NOMO-1 treated with dmso at 0.1 percent for 144 hours (cell line): ENCODE results near the gene TNIK.

ENCODE experiments used
- DNase-seq: peaks from one replicate; lab custom pipeline; 2025; ENCODE audit not compliant: unreplicated experiment; lab: John Stamatoyannopoulos, UW

TNIK gene

DNA sequence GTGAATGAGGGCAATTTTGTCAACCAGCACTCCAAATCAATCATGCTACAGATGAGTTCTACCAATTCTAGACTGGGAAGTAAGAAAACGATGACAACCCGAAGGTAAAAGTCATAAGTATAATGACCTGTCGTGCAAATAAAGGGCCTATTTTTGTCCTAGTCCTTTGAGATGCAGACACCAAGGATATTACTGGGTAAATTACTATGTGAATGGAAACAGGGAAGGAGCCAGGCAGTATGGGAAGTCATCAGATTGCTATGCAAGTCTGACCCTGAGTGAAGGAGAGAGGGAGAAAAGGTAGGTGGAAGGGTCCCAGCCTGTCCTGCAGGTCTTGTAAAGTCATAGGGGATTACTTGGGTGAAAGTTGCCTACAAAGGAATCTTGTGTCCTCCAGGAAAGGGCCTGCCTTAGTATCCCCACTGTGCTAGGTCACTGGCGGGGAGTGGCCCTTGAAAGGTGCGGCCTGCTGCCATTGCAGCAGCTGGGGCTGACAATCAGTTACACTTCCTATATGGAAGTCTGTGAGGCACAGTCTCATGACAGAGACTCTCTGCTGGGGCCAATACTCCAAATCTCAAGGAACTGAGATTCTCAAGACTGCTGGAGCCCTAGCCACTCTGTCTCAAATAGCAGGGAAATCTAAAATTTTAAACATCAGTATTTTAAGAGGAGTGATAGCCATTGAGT, 283.8 kb downstream of the TNIK start:
- DNase-seq, result no peak

DNA sequence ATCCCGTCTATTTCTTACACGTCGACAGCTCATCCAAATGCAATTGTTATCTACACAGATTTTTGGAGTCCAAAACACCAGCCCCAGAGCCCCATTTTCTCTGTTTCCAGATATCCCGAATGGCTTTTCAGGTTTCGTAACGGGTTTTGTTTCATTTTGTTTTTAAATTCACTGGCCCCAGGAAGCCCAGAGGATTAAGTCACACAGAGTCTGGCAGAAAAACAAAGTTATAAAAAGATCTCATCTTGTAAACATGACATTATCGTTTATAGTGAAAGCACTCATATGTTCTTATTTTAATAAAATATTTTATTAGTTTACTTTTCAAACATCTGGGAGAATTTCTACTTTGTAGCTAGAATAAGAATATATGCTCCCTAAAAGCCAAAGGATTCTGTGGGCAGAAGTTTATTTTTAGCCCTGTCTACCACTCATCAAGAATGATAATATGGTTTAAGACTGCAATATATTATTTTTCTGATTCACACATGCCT, 284.4 kb downstream of the TNIK start:
- DNase-seq, result no peak

DNA sequence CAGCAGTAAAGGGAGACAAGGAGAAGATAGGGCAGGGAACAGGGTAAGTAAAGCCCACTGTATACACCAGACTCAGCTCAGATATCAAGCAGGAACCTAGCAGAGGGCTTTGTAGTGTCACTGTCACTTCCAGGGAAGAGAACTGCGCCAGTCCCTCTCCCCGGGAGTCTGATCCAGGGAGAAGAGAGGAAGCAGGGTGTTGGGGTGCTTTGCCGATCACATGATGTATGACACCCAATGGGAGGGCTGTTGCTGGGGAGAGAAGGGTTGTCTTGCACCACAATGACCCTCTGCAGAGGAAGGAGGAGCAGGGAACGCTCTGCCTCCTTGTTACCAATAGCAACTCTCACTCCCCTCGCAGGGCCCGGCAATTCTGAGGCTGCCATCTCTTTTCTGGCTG, 286.5 kb downstream of the TNIK start:
- no peak for DNase-seq

DNA sequence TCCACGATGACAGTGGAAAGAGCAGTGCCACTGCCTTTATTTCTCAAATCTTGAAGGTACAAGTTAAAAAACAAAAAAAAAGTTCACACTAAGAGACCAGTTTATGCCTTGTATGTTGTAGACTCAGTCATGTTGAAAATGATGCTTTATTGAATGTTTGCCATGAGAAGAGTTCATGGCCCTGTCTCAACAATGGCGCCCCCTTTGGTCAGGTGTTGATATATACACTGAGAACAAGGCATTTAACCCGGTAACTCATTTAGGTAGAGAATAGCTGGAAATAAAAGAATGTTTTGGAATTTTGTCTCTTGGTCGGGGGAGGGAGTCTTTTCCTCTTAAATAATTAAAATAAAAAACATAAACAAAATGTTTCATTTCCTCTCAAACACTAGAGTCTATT, 288.1 kb downstream of the TNIK start:
- no peak for DNase-seq

DNA sequence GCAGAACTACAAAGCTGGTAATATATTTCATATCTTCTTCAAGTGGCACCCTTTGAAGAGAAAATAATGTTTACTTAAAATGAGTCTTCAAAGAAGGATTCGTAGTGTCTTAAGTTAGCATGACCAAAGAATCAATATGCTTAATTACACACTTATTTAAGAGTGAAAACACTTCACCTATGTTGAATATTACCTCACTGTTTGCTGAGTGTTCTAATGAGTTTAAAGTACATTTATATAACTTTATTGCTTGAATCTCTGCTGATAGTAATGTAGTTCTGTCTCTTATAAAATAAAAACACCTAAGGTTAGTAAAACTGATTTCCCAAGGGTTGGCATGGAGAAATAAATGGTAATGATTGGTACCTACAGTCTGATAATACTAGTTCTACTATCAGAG, 290.3 kb downstream of the TNIK start:
- no peak for DNase-seq

DNA sequence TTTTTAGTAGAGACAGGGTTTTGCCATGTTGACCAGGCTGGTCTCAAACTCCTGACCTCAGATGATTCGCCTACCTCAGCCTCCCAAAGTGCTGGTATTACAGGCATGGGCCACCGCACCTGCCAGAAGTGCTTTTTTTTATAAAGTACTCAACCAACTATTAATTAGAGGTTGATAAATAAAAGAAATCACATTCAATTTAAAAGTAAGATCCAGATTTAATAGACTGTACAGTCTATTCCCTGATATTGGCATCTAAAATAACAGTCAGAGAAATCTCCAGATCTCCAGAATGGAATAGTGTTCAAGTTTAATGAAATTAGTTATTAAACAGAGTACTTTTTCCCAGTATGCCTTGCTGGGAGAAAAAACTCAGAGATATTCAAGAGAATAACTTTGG, 290.8 kb downstream of the TNIK start:
- DNase-seq, result no peak

DNA sequence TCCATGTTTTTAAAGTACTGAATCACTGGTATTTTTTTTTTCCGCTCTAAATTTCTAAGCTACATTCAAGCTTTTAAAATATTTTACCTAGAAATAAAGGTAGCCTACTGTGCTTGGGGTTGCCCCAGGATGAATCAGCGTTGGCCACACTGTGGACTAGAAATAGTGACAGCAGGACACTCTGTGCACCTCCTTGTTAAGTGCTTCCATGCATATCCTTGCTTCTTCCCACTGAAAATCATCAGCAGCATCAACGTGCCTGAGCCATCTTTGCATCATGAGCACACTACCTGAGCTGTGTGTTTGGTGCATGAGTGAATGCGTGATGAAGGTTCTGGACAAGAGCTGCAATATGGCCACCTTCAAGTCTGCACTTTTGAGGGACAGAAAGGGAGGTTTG, 291.7 kb downstream of the TNIK start:
- DNase-seq, result no peak

DNA sequence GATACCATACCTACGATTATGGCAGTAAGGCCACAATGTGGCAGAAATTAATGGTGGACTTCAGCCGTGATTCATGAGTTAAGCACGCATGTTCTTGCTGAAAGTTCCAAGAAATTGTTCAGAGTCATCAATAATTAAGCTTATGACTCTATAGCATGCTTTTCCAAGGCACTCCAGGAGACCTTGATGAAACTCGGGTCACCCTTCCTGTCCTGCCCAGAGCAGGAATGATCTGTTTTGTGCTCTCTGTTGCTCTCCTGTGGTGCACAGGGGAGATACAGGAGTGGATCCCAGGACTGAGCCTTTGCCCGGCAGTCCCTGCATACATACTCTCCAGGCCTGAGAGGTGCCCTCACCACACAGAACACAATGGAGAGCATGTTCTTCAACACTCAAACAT, 292.1 kb downstream of the TNIK start:
- no peak for DNase-seq

DNA sequence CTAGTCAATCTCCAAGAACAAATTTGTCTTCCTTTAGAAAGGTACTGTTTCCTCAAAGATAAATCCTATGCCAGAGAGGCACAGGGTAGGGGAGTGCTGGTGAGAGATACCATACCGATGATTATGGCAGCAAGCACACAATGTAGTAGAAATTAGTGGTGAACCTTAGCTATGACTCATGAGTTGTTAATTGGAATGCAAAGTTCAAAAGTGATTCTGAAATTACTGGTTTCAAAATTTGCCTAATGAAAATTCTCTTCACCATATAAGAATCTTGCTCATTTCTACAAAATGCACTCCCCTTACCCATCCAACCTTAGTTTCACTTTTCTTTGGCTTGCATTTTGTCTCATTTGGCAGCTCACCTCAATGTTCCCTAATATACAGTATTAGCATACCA, 294.2 kb downstream of the TNIK start:
- no peak for DNase-seq

DNA sequence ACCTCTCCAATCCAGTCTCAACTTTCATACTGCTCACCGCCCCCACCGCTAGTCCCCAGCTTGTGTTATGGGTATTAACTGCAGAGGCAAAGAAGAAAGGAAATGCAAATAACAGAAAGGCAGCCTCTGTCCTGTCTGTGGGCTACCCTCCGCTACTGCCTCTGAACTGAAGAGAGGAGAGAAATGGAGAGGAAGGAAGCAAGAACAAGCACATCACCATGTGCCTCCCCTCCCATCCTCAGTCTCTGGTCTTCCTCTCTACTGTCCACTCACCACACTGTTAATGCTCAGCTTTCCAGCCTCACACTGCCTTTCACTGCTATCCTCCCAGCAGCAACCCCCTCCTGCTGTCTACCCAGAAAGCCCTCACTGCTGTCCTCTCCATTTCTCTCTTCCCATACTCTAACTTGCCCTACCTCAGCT, 294.7 kb downstream of the TNIK start:
- no peak for DNase-seq

DNA sequence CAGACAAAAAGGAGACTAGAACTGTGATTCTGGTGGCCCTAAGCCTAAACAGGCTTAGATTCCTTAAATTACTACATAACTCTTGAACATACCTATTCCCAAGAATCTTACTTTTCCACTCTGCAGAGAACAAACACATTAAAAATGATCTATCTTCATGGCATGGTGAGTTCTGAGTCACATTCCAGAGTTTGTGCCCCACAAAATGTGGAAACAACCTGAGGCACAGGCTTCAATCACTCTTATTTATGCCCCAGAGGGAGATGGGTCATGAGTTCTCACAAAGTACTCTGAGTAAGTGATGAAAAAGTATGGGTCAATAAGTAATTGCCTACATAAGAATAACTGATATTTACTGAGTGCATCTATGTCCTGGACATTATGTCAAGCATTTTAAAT, 296.1 kb downstream of the TNIK start:
- DNase-seq, result no peak

DNA sequence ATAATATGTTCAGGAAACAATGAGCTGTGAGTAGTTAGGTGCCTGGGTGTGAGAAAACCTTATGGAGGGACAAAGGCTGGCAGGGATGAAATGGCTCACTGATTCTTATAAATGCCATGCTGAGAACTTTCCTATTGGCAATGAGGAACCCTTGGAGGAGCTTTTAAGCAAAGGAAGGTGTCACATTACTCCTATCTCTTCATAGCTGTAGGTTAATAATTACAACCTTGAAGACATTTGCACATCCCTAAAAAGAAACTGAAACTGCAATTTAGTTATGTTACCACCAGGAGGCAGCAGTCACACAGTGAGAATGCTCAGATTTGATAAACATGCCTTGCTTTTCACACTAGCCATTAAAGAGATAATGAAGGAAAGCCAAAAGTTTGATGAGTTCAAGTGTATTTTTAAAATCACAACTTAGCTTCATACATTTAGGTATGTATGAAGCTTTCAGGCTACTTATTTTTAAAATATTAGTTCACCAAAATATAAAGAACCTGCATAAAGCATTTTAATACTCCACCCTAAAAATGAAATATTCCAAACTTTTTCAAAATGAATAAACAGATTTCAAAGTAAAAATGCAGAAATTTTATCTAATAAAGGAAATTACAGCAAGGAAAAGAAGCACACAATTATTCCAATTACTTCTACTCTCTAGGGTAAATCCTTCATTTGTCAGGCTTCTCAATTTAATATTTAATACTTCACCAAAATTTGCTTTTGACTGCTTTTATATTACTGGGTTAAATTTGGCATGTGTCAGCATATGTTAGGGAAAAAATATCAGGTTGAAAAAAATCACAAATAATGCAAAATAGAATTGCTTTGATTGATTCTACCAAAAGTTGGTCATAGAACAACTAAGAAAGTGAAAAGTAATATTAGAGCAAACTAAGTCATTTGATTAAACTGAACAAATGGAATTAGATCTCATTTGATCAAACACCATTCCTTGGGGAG, 296.8 kb downstream of the TNIK start:
- no peak for DNase-seq

DNA sequence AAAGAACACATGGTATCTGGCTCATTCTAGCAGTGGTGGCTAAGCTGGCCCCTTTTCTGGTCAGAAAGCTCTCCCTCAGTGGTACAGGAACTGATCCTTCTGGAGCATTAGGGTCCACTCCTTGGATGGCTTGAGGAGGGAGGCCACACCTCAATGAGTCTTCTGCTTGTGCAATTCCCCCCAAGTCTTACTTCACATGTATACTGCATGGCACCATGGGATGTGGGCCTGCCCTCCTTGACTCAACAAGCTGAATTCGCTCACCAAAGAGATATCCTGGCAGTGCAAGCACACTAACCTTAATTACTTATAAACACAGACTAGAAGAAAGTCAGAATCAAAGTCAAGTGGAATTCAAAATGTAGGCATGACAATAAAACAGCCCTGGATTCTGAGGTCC, 299.9 kb downstream of the TNIK start:
- no peak for DNase-seq

DNA sequence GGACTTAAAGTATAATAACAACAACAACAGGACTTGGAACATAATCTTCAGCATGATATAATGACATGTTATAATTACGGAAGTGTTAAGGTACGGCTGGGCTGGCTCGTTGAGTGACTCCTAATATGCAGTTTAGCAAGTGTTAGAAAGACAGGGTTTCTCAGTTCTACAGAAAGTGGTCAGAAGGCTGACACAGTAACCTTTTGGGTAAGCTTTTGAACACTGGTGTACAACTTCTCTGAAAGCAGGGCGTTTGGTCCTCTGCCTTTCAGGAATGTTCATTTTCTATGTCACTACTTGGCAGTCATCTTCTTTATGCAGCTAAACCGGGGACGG, 300.4 kb downstream of the TNIK start:
- no peak for DNase-seq

DNA sequence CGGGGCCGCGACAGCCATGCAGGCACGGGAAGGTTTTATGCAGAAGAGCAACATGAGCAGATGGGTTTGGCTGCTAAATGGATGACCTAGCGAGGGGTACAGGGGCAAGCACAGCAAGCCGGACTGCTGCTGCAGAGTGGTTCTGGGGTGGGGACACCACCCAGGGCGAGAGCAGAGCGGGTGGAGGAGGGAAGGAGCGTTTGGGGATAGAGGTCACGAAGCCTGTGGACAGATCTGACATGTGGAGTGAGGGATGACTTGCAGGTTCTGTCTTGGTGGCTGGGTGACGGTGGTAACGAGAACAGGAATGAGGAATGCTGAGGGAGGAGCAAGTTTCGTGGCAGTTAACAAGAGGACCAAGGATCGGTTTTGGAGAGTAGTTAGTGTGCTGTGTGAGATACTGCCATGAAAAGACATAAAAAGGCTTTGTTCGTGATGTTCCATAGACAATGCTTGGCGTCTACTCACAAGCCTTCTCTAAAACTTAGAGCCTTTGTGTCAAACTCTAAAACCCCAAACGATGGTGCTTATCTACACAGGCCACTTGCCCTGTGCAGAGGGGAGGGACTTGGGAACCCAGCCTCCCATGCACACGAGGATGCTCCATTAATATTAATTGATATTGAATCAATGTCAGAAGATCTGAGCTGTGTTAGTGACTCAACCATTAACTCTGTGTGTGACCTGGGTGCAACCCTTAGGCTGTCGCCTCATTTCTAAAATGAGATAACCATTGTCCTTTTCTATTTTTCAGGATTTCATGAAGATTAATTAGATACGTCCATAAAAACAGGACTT, 301.0 kb downstream of the TNIK start:
- no peak for DNase-seq

DNA sequence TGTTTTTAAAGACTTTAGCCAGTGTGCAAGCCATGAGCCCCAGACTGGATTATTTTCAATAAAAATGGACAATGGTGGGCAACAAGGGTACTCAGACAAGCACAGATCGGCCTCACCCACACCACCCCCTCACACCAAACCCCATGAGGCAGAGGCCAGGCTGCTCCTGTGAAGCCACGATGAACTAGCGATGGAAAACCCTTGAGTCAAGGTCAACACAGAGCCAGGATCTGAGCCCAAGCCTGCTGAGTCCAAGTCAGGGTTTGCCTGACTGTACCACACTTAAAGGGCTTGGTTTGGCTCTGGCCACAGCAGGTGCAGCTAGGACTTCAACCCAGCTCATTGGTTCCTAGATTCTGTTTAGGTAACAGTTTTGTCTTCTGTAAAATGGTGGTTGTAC, 302.2 kb downstream of the TNIK start:
- DNase-seq, result no peak

DNA sequence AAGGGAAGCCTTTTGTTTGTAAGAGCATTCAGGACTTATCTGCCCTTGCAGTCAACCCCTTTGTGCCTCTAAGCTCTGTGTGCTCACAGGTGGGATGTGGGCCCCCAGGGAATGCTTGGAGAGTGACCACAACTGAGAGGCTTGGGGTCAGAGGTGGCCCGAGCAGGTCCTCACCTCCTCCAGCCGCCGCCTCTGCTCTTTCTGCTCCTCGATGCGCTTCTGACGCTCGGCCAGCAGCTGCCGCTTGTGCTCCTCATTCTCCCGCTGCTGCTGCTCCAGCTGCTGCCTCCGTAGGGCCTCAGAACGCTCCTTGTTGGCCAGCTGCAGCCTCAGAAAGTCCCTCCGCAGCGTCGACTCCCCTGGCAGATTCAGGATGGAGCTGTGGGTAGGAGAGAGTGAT, 302.9 kb downstream of the TNIK start:
- no peak for DNase-seq

DNA sequence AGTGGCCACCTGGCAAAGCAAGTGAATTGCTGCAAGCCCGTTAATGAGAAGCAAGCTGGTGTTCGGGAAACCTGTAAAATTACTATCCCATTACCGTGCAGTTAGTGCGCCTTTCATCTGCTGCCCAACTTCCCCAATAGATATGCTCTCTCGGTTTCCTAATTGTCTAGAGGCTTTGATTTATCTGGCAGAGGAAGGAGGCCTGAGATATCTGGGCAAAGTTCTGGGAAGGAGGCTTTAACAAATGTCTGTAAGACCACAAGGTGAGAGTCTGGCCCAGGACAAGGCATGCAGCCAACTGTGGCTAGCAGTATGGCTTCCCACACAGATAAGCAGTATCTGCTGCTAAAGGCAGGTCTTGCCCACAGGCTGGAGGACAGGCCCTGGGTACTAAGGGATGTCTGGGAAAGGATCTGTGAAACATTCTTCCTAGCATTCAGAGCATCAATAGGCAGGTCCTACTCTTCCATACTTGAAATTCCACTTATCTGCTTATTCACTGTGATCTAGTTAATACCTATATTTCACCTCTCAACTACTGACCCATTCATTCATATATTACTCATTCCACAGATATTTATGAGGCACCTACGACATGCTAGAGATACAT, 303.7 kb downstream of the TNIK start:
- DNase-seq, result no peak

DNA sequence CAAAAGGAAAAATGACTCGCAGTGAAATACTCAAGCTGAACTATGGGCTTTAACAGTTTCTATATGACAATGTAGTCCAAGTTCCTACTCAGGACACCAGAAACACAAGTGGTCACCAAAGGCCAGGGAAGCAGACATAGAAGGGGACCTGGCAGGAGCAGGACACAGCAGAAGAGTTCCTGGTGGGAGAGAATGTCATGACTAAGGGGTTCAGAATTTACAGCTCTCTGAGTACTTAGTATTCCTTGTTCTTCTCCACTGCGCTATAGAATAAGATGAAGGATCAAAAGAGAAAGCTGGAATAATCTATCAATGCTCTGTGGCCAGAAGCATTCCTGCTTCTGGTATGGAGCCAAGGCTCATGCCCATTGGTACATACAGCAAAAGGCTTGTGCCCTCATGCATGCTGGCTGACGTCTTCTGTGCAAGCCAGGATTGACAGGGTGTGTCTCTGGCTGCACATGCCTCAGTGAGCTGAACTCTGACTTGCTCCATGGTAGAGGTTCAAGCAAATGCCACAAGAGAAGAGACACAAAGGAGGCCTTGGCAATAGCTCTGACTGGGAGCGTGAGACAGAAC, 305.0 kb downstream of the TNIK start:
- DNase-seq, result no peak

DNA sequence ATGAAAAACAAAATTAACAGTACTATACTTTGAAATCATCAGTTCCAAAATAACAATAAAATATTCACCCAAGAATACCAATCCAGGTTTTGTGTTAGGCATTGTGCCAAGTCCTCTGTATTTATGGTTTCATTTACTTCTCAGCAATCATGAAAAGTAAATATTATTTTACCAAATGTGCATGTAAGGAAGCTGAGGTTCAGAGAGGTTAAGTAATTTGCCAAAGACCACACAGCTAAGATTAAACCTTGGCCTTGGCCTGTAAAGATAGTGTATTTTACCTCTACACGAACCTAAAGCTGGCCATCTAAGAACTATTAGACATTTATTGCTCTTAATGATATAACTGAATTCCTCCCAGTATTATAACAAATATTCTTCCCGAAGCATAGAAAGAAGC, 309.3 kb downstream of the TNIK start:
- no peak for DNase-seq
